Central memory CD8-positive, alpha-beta T cell (primary cell): ENCODE data around the gene COG1.
A peak's percentile ranks its signal among the peaks of the same experiment; 100 is the strongest.

ENCODE experiments used
- ATAC-seq: fragments of 150-1000 bp; cut with Tn5 transposase; replicated peaks from 2 replicates; pipeline ENCODE4 v1.10.0; 2022; ENCODE audit warnings: mild to moderate bottlenecking, moderate FRiP score, moderate number of reproducible peaks; ENCODE audit not compliant: poor library complexity, severe bottlenecking; ENCODE audit errors: extremely low read depth
- DNase-seq, 2 donors: peaks; one replicate each; pipeline ENCODE4 v3.0.0; 2021; ENCODE audit warnings: low spot score in 2 of 2
- H3K27ac Mint-ChIP-seq: one replicate; pipeline ENCODE4 v1.8.0; 2022; ENCODE audit warnings: low read depth, mild to moderate bottlenecking, moderate library complexity, mixed read lengths
- H3K27me3 Mint-ChIP-seq: one replicate; pipeline ENCODE4 v1.8.0; 2022; ENCODE audit warnings: mixed read lengths
- H3K36me3 Mint-ChIP-seq: one replicate; pipeline ENCODE4 v1.8.0; 2022; ENCODE audit warnings: mild to moderate bottlenecking, moderate library complexity, mixed read lengths; ENCODE audit not compliant: insufficient read depth
- H3K4me1 Mint-ChIP-seq: one replicate; pipeline ENCODE4 v1.8.0; 2022; ENCODE audit warnings: mixed read lengths
- H3K4me3 Mint-ChIP-seq: one replicate; pipeline ENCODE4 v1.8.0; 2022; ENCODE audit warnings: mild to moderate bottlenecking, moderate library complexity, mixed read lengths
- H3K9me3 Mint-ChIP-seq: one replicate; pipeline ENCODE4 v1.8.0; 2022; ENCODE audit warnings: mixed read lengths

Gene COG1

GRCh38 chr17:73210002-73210678, 17.3 kb downstream of the COG1 start:
- no peak for DNase-seq
- H3K27ac Mint-ChIP-seq: peak overlapping the region; percentile 22
- no peaks in the 10 kb centered on the region for H3K27me3 Mint-ChIP-seq
- H3K9me3 Mint-ChIP-seq: no peaks in the 10 kb centered on the region
- ATAC-seq: no peak
- H3K4me3 Mint-ChIP-seq: no peak overlapping the region
- peaks cover 49% of the 10 kb centered on the region for H3K36me3 Mint-ChIP-seq
- peaks cover 19% of the 10 kb centered on the region for H3K4me1 Mint-ChIP-seq

DNA sequence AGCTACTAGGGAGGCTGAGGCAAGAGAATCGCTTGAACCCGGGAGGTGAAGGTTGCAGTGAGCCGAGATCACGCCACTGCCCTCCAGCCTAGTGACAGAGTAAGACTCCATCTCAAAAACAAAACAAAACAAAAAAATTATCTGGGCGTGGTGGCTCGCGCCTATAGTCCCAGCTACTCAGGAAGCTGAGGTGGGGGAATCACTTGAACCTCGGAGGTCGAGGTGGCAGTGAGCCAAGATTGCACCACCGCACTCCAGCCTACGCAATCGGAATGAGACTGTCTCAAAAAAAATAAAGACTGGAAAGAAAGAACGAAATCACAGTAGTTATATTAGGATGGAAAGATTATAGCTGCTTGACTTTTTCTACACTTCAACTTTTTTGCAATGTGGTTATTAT, 18.9 kb downstream of the COG1 start:
- Mint-ChIP-seq H3K36me3 (peaks cover 34% of the 10 kb centered on the region), H3K4me1 (peaks cover 33% of the 10 kb centered on the region)
- ATAC-seq: peak; percentile 93

GRCh38 chr17:73214008-73214407, 21.2 kb downstream of the COG1 start:
- Mint-ChIP-seq H3K4me3 (no peak overlapping the region), H3K4me1 (peaks cover 25% of the 10 kb centered on the region), H3K27me3 (no peaks in the 10 kb centered on the region), H3K27ac (no peak overlapping the region), H3K9me3 (no peaks in the 10 kb centered on the region), H3K36me3 (peaks cover 25% of the 10 kb centered on the region)
- no peak for DNase-seq
- no peak for ATAC-seq

More for the DNA sequence above, 18.9 kb downstream of the COG1 start:
- Mint-ChIP-seq H3K9me3 (no peaks in the 10 kb centered on the region), H3K4me3 (peak overlapping the region; percentile 55), H3K27me3 (no peaks in the 10 kb centered on the region), H3K27ac (peak overlapping the region; percentile 85)
- peak; percentile 59 to 72 for DNase-seq

DNA sequence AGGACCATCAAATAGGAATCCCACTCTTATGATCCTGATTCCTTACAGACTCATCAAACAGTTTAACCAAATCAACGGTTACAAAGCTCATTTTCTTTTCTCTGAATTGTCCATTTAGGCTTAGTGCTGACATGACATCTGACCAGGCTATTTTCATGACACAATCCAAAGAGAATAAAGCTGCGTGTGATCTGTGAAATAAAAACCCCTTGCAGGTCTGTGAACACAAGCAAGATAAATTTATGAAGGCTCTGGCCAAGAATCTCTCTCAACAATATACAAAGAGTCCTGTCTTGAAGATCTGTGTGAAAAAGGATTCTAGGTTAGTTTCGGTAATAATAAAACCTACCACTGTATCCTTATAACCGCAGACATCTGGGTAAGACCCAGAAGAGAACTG, 22.0 kb downstream of the COG1 start:
- peaks cover 25% of the 10 kb centered on the region for H3K36me3 Mint-ChIP-seq
- H3K4me3 Mint-ChIP-seq: no peak overlapping the region
- peaks cover 26% of the 10 kb centered on the region for H3K4me1 Mint-ChIP-seq
- no peak for ATAC-seq
- no peak for DNase-seq
- H3K9me3 Mint-ChIP-seq: no peaks in the 10 kb centered on the region
- H3K27ac Mint-ChIP-seq: no peak overlapping the region
- no peaks in the 10 kb centered on the region for H3K27me3 Mint-ChIP-seq

DNA sequence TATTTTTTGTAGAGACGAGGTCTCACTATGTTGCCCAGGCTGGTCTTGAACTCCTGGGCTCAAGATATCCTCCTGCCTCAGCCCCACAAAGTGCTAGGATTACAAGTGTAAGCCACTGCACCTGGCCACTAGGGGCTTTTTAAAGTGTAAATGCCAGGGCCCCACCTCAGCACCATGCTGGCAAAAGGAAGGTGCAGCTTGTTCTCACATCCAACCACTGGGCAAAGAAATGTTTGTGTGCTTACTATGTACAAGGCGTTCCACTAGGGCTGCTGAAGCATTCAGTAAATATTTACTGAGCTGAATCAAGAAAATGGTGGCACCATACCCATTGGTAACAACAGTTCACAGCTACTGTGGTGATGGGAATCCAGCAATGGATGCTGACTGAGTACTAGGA, 22.6 kb downstream of the COG1 start:
- DNase-seq (no peak), ATAC-seq (no peak)
- Mint-ChIP-seq H3K36me3 (peaks cover 22% of the 10 kb centered on the region), H3K27me3 (no peaks in the 10 kb centered on the region), H3K4me3 (no peak overlapping the region), H3K9me3 (no peaks in the 10 kb centered on the region), H3K27ac (no peak overlapping the region), H3K4me1 (peaks cover 32% of the 10 kb centered on the region)

DNA sequence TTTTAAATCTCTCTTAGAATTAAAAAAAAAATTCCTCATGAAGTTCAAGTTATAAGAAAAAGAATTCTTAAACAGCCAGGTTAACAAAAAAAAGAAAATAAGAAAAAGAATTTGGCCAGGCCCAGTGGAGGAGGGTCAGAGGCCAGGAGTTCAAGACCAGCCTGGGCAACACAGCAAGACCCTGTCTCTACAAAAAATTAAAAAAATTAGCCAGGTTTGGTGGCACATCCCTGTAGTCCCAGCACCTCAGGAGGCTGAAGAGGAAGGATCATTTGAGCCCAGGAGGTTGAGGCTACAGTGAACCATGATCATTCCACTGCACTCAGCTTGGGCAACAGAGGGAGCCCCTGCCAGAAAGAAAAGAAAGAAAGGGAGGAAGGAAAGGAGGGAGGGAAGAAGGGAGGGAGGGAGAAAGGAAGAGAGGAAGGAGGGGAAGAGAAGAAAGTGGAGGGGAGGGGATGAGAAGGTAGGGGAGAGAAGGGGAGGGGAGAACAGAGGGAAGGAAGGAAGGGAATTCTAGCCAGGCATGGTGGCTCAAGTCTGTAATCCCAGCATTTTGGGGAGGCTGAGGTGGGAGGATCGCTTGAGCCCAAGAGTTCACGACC, 30.9 kb downstream of the COG1 start:
- Mint-ChIP-seq H3K27me3 (no peaks in the 10 kb centered on the region), H3K36me3 (peaks cover 25% of the 10 kb centered on the region), H3K4me3 (no peak overlapping the region), H3K4me1 (peaks cover 45% of the 10 kb centered on the region), H3K27ac (peak overlapping the region; percentile 60), H3K9me3 (no peaks in the 10 kb centered on the region)
- ATAC-seq (no peak), DNase-seq (no peak)

DNA sequence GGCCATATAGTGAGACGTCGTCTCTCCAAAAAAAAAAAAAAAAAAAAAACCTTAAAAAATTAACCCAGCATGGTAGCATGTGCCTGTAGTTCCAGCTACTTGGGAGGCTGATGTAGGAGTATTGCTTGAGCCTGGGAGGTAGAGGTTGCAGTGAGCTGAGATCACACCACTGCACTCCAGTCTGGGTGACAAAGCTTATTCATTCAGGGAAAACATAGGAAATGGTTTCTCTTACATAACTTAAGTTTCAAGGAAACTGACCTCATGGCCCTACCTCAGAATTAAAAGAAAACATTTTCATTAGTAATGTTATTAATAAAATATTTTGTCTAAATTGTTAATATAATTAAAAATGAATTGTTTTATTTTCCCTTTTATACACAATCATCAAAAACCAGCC, 31.4 kb downstream of the COG1 start:
- Mint-ChIP-seq H3K9me3 (no peaks in the 10 kb centered on the region), H3K27me3 (no peaks in the 10 kb centered on the region), H3K4me3 (no peak overlapping the region), H3K36me3 (peaks cover 22% of the 10 kb centered on the region), H3K27ac (peak overlapping the region; percentile 68), H3K4me1 (peaks cover 50% of the 10 kb centered on the region)
- no peak for DNase-seq
- no peak for ATAC-seq

DNA sequence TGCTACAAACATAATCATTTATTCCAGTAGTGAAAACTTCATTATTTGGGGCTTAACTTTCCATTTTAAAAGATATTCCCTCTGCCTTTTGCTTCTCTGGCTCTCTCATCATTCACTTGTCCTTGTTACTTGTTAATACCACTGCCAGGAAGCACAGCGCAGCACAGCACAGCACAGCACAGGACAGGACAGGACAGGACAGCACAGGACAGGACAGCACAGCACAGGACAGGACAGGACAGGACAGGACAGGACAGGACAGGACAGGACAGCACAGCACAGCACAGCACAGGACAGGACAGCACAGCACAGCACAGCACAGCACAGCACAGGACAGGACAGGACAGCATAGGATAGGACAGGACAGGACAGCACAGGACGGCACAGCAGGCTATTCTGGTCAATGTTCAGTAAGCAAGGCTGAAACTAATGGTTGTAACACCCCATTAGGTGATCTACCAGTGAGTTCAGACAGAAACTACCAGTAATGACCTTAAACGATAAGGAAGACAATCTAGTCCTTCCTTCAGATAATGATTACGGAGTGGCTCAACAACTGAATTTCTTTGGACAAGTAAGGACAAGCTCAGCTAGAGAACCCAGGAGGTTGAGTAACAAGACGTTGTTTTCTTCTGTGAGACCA, 31.9 kb downstream of the COG1 start:
- no peak overlapping the region for H3K4me3 Mint-ChIP-seq
- no peaks in the 10 kb centered on the region for H3K27me3 Mint-ChIP-seq
- ATAC-seq (no peak), DNase-seq (no peak)
- H3K27ac Mint-ChIP-seq: peak overlapping the region; percentile 68
- H3K36me3 Mint-ChIP-seq: peaks cover 21% of the 10 kb centered on the region
- peaks cover 54% of the 10 kb centered on the region for H3K4me1 Mint-ChIP-seq
- H3K9me3 Mint-ChIP-seq: no peaks in the 10 kb centered on the region

- H3K27me3 Mint-ChIP-seq: no peaks in the 10 kb centered on the region
- no peaks in the 10 kb centered on the region for H3K9me3 Mint-ChIP-seq
- no peak for DNase-seq
- H3K36me3 Mint-ChIP-seq: peaks cover 22% of the 10 kb centered on the region
- ATAC-seq: no peak
- peak overlapping the region; percentile 17 for H3K4me3 Mint-ChIP-seq
- no peak overlapping the region for H3K27ac Mint-ChIP-seq
- H3K4me1 Mint-ChIP-seq: peaks cover 66% of the 10 kb centered on the region
These were observed 33.8 kb downstream of the COG1 start for GRCh38 chr17:73226556-73227172.

DNA sequence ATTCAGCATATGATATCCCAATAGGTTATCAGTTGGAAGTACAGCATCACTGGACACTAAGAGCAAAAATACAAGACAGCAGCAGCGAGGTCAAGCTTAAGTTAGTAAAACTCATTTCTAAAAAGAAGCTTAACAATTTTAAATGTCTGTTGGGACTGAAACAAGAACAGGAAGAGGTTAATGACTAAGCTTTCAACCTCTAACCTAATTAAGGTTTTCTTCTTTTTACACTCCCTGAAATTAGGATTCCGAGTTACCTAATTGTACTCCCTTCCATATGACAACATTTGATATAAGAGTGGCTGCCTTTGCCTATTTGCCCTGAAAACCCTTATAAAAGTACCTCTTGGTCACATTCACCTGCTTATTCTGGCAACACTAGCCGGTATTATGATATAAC, 34.5 kb downstream of the COG1 start:
- Mint-ChIP-seq H3K27ac (no peak overlapping the region), H3K4me3 (peak overlapping the region; percentile 17), H3K36me3 (peaks cover 27% of the 10 kb centered on the region), H3K4me1 (peaks cover 69% of the 10 kb centered on the region), H3K9me3 (no peaks in the 10 kb centered on the region), H3K27me3 (no peaks in the 10 kb centered on the region)
- DNase-seq: no peak
- no peak for ATAC-seq

DNA sequence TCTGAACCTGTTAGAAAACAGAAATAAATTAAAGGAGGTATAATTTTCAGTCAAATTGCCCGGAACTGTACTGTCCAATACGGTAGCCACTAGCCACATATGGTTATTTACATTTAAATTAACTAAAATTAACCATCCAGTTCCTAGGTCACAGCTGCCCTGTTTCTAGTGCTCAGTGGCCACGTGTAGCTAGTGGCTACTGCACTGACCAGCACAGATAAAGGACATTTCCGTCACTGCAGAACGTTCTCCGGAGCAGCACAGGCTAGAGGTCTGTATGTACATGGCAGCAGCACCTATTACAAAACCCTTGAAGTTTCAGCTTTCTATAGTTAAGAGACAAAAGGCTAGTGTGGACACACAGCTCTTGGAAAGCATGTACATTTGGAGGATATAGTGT, 35.1 kb downstream of the COG1 start:
- no peak for DNase-seq
- no peaks in the 10 kb centered on the region for H3K9me3 Mint-ChIP-seq
- peaks cover 24% of the 10 kb centered on the region for H3K36me3 Mint-ChIP-seq
- no peaks in the 10 kb centered on the region for H3K27me3 Mint-ChIP-seq
- H3K4me3 Mint-ChIP-seq: no peak overlapping the region
- no peak for ATAC-seq
- peak overlapping the region; percentile 49 for H3K27ac Mint-ChIP-seq
- H3K4me1 Mint-ChIP-seq: peaks cover 74% of the 10 kb centered on the region

GRCh38 chr17:73228748-73229236, 35.9 kb downstream of the COG1 start:
- no peak for ATAC-seq
- no peak for DNase-seq
- Mint-ChIP-seq H3K27me3 (no peaks in the 10 kb centered on the region), H3K36me3 (peaks cover 23% of the 10 kb centered on the region), H3K4me3 (peak overlapping the region; percentile 7), H3K27ac (peak overlapping the region; percentile 49), H3K9me3 (no peaks in the 10 kb centered on the region), H3K4me1 (peaks cover 79% of the 10 kb centered on the region)
